Activated T-helper 17 cell treated with anti-CD3 and anti-CD28 coated beads, Interleukin-2, amount 50 U/mL, for 72 hours (primary cell): ENCODE measurements around the gene SYT13. TPM values are rescaled to one million over a fixed set of nuclear protein-coding genes. Genes with fewer than 3 reads are reported as not detected.

Experiments used
- total RNA-seq, 2 donors: library from RNA; stranded (reverse); gene quantifications; one replicate each; pipeline ENCODE4 v1.2.3, GENCODE V29; 2022

SYT13 gene
- total RNA-seq, 2 donors from 2014 or later, result not detected

Other genes starting within 250 kb of the SYT13 start
- 1 to 10 TPM in 1 of 2 donors, under 1 TPM in 1; 0.40 to 2.0 TPM for gene PRDM11, start 139.7 kb downstream of the SYT13 start, total RNA-seq